HG03457 (cell line): ENCODE data around the gene ZP3.
"Not testable (repeated sequence)": the region's sequence is repeated elsewhere in the genome, so short reads cannot be mapped to it uniquely, and the experiment has no call there.

Experiments used
- ATAC-seq: cut with Tn5 transposase; IDR thresholded peaks from one replicate; pipeline ENCODE4 v1.9.1; 2021; ENCODE audit warnings: moderate number of reproducible peaks; ENCODE audit not compliant: unreplicated experiment

ZP3 gene

GRCh38 chr7:76424413-76425111 lies at the start of gene ZP3:
ZP3 (plus strand) TSS chr7:76424950; CDS start chr7:76424965, 15 bp downstream.
- ATAC-seq = no peak

GRCh38 chr7:76375251-76375650 lies 49.5 kb upstream of the ZP3 start:
- no peak for ATAC-seq

GRCh38 chr7:76377186-76377918 lies 47.4 kb upstream of the ZP3 start:
- no peak for ATAC-seq

- no peak for ATAC-seq
Observed at GRCh38 chr7:76380623-76380966, 44.2 kb upstream of the ZP3 start.

- no peak for ATAC-seq
Observed at GRCh38 chr7:76381814-76382213, 42.9 kb upstream of the ZP3 start.

GRCh38 chr7:76383089-76383944 lies 41.4 kb upstream of the ZP3 start:
- no peak for ATAC-seq

GRCh38 chr7:76386691-76387260 lies 38.0 kb upstream of the ZP3 start:
- no peak for ATAC-seq

- not testable (repeated sequence) for ATAC-seq
Observed at GRCh38 chr7:76387789-76388188, 37.0 kb upstream of the ZP3 start.

GRCh38 chr7:76390092-76390491 lies 34.7 kb upstream of the ZP3 start:
- ATAC-seq = no peak

- no peak for ATAC-seq
Observed at GRCh38 chr7:76392531-76393115, 32.1 kb upstream of the ZP3 start.

- peak; percentile 90 for ATAC-seq
Observed at GRCh38 chr7:76393116-76394031, 31.4 kb upstream of the ZP3 start.

- ATAC-seq = no peak
Observed at GRCh38 chr7:76394957-76395356, 29.8 kb upstream of the ZP3 start.

- not testable (repeated sequence) for ATAC-seq
Observed at GRCh38 chr7:76395605-76395964, 29.2 kb upstream of the ZP3 start.

GRCh38 chr7:76395965-76396726 lies 28.6 kb upstream of the ZP3 start:
- no peak for ATAC-seq

- ATAC-seq = no peak
Observed at GRCh38 chr7:76396864-76397263, 27.9 kb upstream of the ZP3 start.

GRCh38 chr7:76397409-76398183 lies 27.2 kb upstream of the ZP3 start:
- no peak for ATAC-seq

- no peak for ATAC-seq
Observed at GRCh38 chr7:76400248-76400647, 24.5 kb upstream of the ZP3 start.

- not testable (repeated sequence) for ATAC-seq
Observed at GRCh38 chr7:76403097-76403496, 21.7 kb upstream of the ZP3 start.
